ENCODE results near the gene ESR2. TPM values are rescaled to one million over a fixed set of nuclear protein-coding genes. Genes with fewer than 3 reads are reported as not detected.

The ESR2 gene
- total RNA-seq, 1 donor = not detected

DNA sequence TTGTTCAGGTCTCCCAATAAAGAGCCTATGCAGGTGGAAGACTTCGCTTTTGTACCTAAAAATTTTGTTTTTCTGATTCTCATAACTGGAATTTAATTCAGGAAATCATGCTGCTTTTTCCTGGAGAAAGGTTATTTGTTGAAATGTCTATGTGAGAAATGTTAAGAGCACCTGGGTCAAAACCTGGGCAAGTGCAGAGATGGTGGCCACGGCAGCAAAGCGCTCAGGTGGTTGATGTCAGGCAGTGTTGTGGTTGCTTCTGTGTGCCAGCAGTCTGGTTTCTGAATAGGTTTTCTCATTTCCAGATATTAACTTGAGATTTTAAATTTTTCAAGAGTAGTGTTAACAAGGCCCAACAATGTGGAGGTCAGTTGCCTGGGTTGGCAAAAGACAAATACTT lies 96.2 kb downstream of the ESR2 start:
- DNase-seq (ENCODE audit: insufficient read length, low spot score, missing footprints) = no peak
- TF ChIP-seq, protein P1, sequence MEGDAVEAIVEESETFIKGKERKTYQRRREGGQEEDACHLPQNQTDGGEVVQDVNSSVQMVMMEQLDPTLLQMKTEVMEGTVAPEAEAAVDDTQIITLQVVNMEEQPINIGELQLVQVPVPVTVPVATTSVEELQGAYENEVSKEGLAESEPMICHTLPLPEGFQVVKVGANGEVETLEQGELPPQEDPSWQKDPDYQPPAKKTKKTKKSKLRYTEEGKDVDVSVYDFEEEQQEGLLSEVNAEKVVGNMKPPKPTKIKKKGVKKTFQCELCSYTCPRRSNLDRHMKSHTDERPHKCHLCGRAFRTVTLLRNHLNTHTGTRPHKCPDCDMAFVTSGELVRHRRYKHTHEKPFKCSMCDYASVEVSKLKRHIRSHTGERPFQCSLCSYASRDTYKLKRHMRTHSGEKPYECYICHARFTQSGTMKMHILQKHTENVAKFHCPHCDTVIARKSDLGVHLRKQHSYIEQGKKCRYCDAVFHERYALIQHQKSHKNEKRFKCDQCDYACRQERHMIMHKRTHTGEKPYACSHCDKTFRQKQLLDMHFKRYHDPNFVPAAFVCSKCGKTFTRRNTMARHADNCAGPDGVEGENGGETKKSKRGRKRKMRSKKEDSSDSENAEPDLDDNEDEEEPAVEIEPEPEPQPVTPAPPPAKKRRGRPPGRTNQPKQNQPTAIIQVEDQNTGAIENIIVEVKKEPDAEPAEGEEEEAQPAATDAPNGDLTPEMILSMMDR (IDR thresholded peaks at IDR 0.05; ENCODE audit: extremely low read depth, low read depth, low read length) = no peak
- Histone ChIP-seq H4K20me1 (ENCODE audit: insufficient read depth, low read length) (no peaks in the 10 kb centered on the region), H3K4me2 (ENCODE audit: insufficient read depth, low read length) (no peak overlapping the region), H3K4me3 (ENCODE audit: insufficient read depth, low read length) (no peak overlapping the region), H3K36me3 (ENCODE audit: insufficient read depth, low read length) (no peaks in the 10 kb centered on the region), H3K9me3 (ENCODE audit: low read depth, low read length) (no peaks in the 10 kb centered on the region), H3K27ac (ENCODE audit: low read depth, low read length) (no peak overlapping the region), H3K27me3 (ENCODE audit: insufficient read depth, low read length) (no peaks in the 10 kb centered on the region), H3K79me2 (ENCODE audit: insufficient read depth, low read length) (no peaks in the 10 kb centered on the region), H2AFZ (ENCODE audit: low read length) (no peak overlapping the region), H3K4me1 (ENCODE audit: insufficient read depth, low read length) (peaks cover 4% of the 10 kb centered on the region)

DNA sequence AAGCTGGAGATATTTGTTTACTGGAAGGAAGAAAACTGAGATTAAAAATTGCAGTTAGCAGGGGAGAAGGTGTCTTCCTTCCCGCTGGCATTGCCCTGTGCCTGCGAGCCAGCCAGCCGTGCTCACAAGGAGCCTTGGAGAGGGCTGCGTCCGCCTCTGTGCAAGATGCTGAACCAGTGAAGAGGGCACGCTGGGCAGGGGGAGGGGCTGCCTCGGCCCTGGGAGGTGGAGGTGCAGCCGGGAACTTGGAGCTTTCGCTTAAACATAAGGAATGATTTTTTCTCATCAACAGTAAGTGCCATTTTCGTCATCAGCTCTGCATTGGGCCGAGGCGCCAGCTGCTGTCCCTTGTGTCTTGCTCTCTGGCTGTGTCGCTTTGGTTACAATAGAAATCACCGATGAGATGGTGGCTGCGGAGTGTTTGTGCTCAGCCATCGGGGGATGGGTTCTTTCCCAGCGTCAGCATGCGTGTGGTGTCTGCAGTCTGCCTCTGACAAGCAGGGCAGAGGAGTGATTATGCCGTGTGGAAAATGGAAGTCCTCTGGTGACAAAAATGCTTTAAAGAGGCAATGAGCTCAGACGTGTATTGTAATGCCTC lies 97.3 kb downstream of the ESR2 start:
- TF ChIP-seq, protein P1 (IDR thresholded peaks at IDR 0.05; ENCODE audit: extremely low read depth, low read depth, low read length) = no peak
- H4K20me1 ChIP-seq (ENCODE audit: insufficient read depth, low read length) = no peaks in the 10 kb centered on the region
- peaks cover 4% of the 10 kb centered on the region for H3K4me1 ChIP-seq (ENCODE audit: insufficient read depth, low read length)
- no peak for DNase-seq (ENCODE audit: insufficient read length, low spot score, missing footprints)
- peak overlapping the region; percentile 95 for H2AFZ ChIP-seq (ENCODE audit: low read length)
- H3K4me3 ChIP-seq (ENCODE audit: insufficient read depth, low read length) = peak overlapping the region; percentile 75
- no peaks in the 10 kb centered on the region for H3K36me3 ChIP-seq (ENCODE audit: insufficient read depth, low read length)
- peak overlapping the region; percentile 96 for H3K4me2 ChIP-seq (ENCODE audit: insufficient read depth, low read length)
- no peak overlapping the region for H3K27ac ChIP-seq (ENCODE audit: low read depth, low read length)
- no peaks in the 10 kb centered on the region for H3K79me2 ChIP-seq (ENCODE audit: insufficient read depth, low read length)
- no peaks in the 10 kb centered on the region for H3K27me3 ChIP-seq (ENCODE audit: insufficient read depth, low read length)
- no peaks in the 10 kb centered on the region for H3K9me3 ChIP-seq (ENCODE audit: low read depth, low read length)

DNA sequence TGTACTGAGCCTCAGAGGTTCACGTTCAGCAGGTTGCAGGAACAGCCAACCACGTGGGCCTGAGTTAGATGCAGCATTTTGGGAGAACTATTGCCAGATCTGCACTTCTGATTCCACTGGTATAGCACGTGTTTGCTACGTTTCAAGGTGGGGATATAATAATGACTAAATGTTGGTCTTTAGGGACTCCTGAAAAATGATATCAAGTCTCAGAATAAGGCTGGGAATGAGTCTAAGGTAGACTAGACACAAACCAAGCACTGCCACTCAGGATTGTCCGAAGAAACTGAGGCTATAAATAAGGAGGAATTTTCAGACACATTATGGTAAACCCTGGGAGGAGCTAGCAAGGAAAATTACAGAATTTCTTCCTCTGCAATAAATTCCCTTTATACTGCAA lies 98.1 kb downstream of the ESR2 start:
- TF ChIP-seq, protein P1 (IDR thresholded peaks at IDR 0.05; ENCODE audit: extremely low read depth, low read depth, low read length) = no peak
- Histone ChIP-seq H3K9me3 (ENCODE audit: low read depth, low read length) (no peaks in the 10 kb centered on the region), H3K27me3 (ENCODE audit: insufficient read depth, low read length) (no peaks in the 10 kb centered on the region), H4K20me1 (ENCODE audit: insufficient read depth, low read length) (no peaks in the 10 kb centered on the region), H3K27ac (ENCODE audit: low read depth, low read length) (no peak overlapping the region), H3K4me2 (ENCODE audit: insufficient read depth, low read length) (no peak overlapping the region), H3K4me1 (ENCODE audit: insufficient read depth, low read length) (peaks cover 4% of the 10 kb centered on the region), H3K79me2 (ENCODE audit: insufficient read depth, low read length) (no peaks in the 10 kb centered on the region), H3K4me3 (ENCODE audit: insufficient read depth, low read length) (no peak overlapping the region), H2AFZ (ENCODE audit: low read length) (no peak overlapping the region), H3K36me3 (ENCODE audit: insufficient read depth, low read length) (no peaks in the 10 kb centered on the region)
- no peak for DNase-seq (ENCODE audit: insufficient read length, low spot score, missing footprints)

DNA sequence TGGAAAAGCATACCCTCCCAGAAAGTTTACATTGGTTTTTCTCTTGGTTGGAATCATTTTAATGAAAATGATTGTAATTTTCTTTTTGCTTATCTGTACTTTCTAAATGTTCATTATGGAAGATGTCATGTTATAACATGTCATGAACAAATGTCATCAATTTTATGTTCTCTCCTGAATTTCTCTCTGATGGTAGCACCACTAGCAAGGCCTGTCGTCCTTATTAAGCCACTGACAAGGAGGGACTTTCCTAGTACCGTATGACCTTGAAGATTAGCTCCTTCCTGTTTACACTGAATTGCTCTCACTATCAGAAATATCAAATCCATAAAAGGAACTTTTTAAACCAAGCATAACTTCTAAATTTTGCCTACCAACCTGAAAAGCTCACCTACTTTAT lies 99.0 kb downstream of the ESR2 start:
- H3K27me3 ChIP-seq (ENCODE audit: insufficient read depth, low read length) = no peaks in the 10 kb centered on the region
- no peak overlapping the region for H3K27ac ChIP-seq (ENCODE audit: low read depth, low read length)
- H3K9me3 ChIP-seq (ENCODE audit: low read depth, low read length) = no peaks in the 10 kb centered on the region
- peaks cover 4% of the 10 kb centered on the region for H3K4me1 ChIP-seq (ENCODE audit: insufficient read depth, low read length)
- H3K4me3 ChIP-seq (ENCODE audit: insufficient read depth, low read length) = no peak overlapping the region
- H4K20me1 ChIP-seq (ENCODE audit: insufficient read depth, low read length) = no peaks in the 10 kb centered on the region
- H3K4me2 ChIP-seq (ENCODE audit: insufficient read depth, low read length) = no peak overlapping the region
- no peak overlapping the region for H2AFZ ChIP-seq (ENCODE audit: low read length)
- no peaks in the 10 kb centered on the region for H3K79me2 ChIP-seq (ENCODE audit: insufficient read depth, low read length)
- TF ChIP-seq, protein P1 (IDR thresholded peaks at IDR 0.05; ENCODE audit: extremely low read depth, low read depth, low read length) = no peak
- no peak for DNase-seq (ENCODE audit: insufficient read length, low spot score, missing footprints)
- H3K36me3 ChIP-seq (ENCODE audit: insufficient read depth, low read length) = no peaks in the 10 kb centered on the region

All from osteoblast (primary cell).